GM19455 (cell line): ENCODE data around the gene GLA.
A peak's percentile ranks its signal among the peaks of the same experiment; 100 is the strongest.

Experiments used
- ATAC-seq: cut with Tn5 transposase; IDR thresholded peaks from one replicate; pipeline ENCODE4 v1.9.1; 2021; ENCODE audit not compliant: unreplicated experiment

GLA gene

GRCh38 chrX:101398694-101399093, 9.0 kb downstream of the GLA start:
- ATAC-seq, result no peak

- ATAC-seq, result no peak
These were observed 9.9 kb downstream of the GLA start for GRCh38 chrX:101397779-101398178.

- ATAC-seq, result no peak
These were observed 11.9 kb downstream of the GLA start for GRCh38 chrX:101395789-101396188.

GRCh38 chrX:101394372-101394771, 13.4 kb downstream of the GLA start:
- no peak for ATAC-seq

GRCh38 chrX:101393530-101394305, 14.0 kb downstream of the GLA start:
- ATAC-seq, result no peak

GRCh38 chrX:101391831-101392230, 15.9 kb downstream of the GLA start:
- no peak for ATAC-seq

- ATAC-seq, result peak; percentile 79
These were observed 16.8 kb downstream of the GLA start, which contains the start of gene RPL36A for GRCh38 chrX:101390664-101391525. RPL36A (plus strand) TSS chrX:101391011; CDS start chrX:101391044, 33 bp downstream.

- no peak for ATAC-seq
These were observed 19.1 kb downstream of the GLA start for GRCh38 chrX:101388604-101389003.

GRCh38 chrX:101386542-101386885, 21.2 kb downstream of the GLA start:
- ATAC-seq, result no peak

- peak; percentile 64 for ATAC-seq
These were observed 21.8 kb downstream of the GLA start, which contains the start of gene BTK for GRCh38 chrX:101385795-101386541. BTK (minus strand) TSS chrX:101386191; CDS start chrX:101375284, 10,907 bp downstream.

GRCh38 chrX:101385026-101385684, 22.6 kb downstream of the GLA start:
- no peak for ATAC-seq

GRCh38 chrX:101383679-101384205, 24.0 kb downstream of the GLA start:
- ATAC-seq, result peak; percentile 70

GRCh38 chrX:101377547-101377946, 30.2 kb downstream of the GLA start:
- no peak for ATAC-seq

- ATAC-seq, result peak; percentile 59
These were observed 36.7 kb downstream of the GLA start for GRCh38 chrX:101370888-101371504.

GRCh38 chrX:101369687-101370086, 38.0 kb downstream of the GLA start:
- no peak for ATAC-seq

GRCh38 chrX:101368800-101369199, 38.9 kb downstream of the GLA start:
- no peak for ATAC-seq

- ATAC-seq, result no peak
These were observed 42.4 kb downstream of the GLA start for GRCh38 chrX:101365301-101365795.

GRCh38 chrX:101362757-101363156, 45.0 kb downstream of the GLA start:
- ATAC-seq, result no peak

- ATAC-seq, result no peak
These were observed 45.6 kb downstream of the GLA start for GRCh38 chrX:101362116-101362515.

GRCh38 chrX:101360390-101360789, 47.3 kb downstream of the GLA start:
- no peak for ATAC-seq
